Measurements from ENCODE around the gene ATP2B2.

Gene ATP2B2

GRCh38 chr3:10289787-10290355, 215.5 kb downstream of the ATP2B2 start:
- no peak for DNase-seq

- no peak for DNase-seq
Measured at GRCh38 chr3:10289077-10289476, 216.3 kb downstream of the ATP2B2 start.

GRCh38 chr3:10288575-10288960, 216.8 kb downstream of the ATP2B2 start:
- DNase-seq: no peak

- DNase-seq: no peak
Measured at GRCh38 chr3:10287936-10288574, 217.3 kb downstream of the ATP2B2 start.

GRCh38 chr3:10286596-10287295, 218.6 kb downstream of the ATP2B2 start:
- DNase-seq: peak; percentile 94

- DNase-seq: no peak
Measured at GRCh38 chr3:10286133-10286524, 219.3 kb downstream of the ATP2B2 start.

GRCh38 chr3:10285272-10286132, 219.9 kb downstream of the ATP2B2 start:
- no peak for DNase-seq

GRCh38 chr3:10284496-10284895, 220.9 kb downstream of the ATP2B2 start:
- DNase-seq: no peak

GRCh38 chr3:10283638-10284037, 221.7 kb downstream of the ATP2B2 start:
- DNase-seq: no peak

GRCh38 chr3:10281951-10282350, 223.4 kb downstream of the ATP2B2 start:
- peak; percentile 42 for DNase-seq

- no peak for DNase-seq
Measured at GRCh38 chr3:10280571-10280970, 224.8 kb downstream of the ATP2B2 start.

- no peak for DNase-seq
Measured at GRCh38 chr3:10280177-10280529, 225.2 kb downstream of the ATP2B2 start.

GRCh38 chr3:10279384-10280176, 225.8 kb downstream of the ATP2B2 start:
- DNase-seq: no peak

GRCh38 chr3:10278501-10278900, 226.9 kb downstream of the ATP2B2 start:
- no peak for DNase-seq

GRCh38 chr3:10277115-10277625, 228.2 kb downstream of the ATP2B2 start:
- no peak for DNase-seq

GRCh38 chr3:10274601-10275000, 230.8 kb downstream of the ATP2B2 start:
- no peak for DNase-seq

All from fibroblast of upper back skin (primary cell).